ENCODE measurements around the gene P4HA2.

The P4HA2 gene

DNA sequence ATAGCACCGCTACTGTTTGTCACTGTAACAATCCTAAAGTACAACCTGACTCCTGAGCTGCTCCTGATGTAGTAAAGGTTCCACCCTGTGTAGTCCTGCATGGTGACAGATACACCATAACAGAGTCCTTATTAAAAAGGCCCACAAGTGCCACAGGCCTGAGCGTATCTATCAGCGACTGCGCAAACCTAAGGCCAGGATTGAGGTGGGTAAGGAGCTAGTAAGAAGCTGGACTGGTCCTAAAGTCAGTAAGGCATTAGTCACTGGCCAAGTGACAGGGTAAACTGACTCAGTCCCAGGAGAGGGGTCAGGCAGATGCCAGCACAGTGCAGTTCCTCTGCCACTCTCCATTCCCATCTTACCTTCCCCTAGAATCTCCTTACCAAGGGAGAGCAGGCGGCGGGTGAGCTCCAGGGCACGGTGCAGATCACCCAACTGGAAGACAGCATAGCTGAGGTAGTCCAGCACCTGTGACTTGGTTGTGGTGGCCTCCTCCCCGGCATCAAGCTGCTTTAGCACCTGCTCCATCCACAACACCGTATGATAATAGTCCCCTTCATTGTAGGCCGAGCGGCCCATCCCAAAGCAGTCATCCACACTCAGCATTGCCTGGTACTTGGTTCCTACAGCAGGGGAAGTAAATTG lies 17.6 kb downstream of the P4HA2 start:
- Histone ChIP-seq H3K9ac (ENCODE audit: low read length) (no peak overlapping the region), H3K9me3 (ENCODE audit: insufficient read depth, low read length) (no peaks in the 10 kb centered on the region), H3K4me2 (ENCODE audit: low read depth, low read length, poor library complexity, severe bottlenecking) (no peak overlapping the region), H3K9me2 (replicated peaks; ENCODE audit: insufficient read depth, low read length) (no peaks in the 10 kb centered on the region), H3K27me3 (ENCODE audit: low read length) (peaks cover 3% of the 10 kb centered on the region; the same call in 1 of the 2 replicates), H3K79me2 (ENCODE audit: insufficient read depth, low read length) (no peaks in the 10 kb centered on the region), H4K20me1 (ENCODE audit: low read depth, low read length) (no peaks in the 10 kb centered on the region), H3F3A (ENCODE audit: insufficient read depth) (no peaks in the 10 kb centered on the region), H2AFZ (ENCODE audit: low read depth, low read length, severe bottlenecking) (no peak overlapping the region), H3K36me3 (ENCODE audit: low read length) (no peaks in the 10 kb centered on the region), H3K27ac (ENCODE audit: low read depth, low read length) (no peak overlapping the region), H3K4me3 (ENCODE audit: insufficient read depth, low read length, poor library complexity, severe bottlenecking) (no peak overlapping the region)
- TF ChIP-seq EZH2phosphoT487 (conservative IDR thresholded peaks at IDR 0.05; ENCODE audit: low read length): no peak
- TF ChIP-seq, protein P1, sequence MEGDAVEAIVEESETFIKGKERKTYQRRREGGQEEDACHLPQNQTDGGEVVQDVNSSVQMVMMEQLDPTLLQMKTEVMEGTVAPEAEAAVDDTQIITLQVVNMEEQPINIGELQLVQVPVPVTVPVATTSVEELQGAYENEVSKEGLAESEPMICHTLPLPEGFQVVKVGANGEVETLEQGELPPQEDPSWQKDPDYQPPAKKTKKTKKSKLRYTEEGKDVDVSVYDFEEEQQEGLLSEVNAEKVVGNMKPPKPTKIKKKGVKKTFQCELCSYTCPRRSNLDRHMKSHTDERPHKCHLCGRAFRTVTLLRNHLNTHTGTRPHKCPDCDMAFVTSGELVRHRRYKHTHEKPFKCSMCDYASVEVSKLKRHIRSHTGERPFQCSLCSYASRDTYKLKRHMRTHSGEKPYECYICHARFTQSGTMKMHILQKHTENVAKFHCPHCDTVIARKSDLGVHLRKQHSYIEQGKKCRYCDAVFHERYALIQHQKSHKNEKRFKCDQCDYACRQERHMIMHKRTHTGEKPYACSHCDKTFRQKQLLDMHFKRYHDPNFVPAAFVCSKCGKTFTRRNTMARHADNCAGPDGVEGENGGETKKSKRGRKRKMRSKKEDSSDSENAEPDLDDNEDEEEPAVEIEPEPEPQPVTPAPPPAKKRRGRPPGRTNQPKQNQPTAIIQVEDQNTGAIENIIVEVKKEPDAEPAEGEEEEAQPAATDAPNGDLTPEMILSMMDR (IDR thresholded peaks at IDR 0.05; ENCODE audit: insufficient read depth, low read length, poor library complexity, severe bottlenecking): no peak

DNA sequence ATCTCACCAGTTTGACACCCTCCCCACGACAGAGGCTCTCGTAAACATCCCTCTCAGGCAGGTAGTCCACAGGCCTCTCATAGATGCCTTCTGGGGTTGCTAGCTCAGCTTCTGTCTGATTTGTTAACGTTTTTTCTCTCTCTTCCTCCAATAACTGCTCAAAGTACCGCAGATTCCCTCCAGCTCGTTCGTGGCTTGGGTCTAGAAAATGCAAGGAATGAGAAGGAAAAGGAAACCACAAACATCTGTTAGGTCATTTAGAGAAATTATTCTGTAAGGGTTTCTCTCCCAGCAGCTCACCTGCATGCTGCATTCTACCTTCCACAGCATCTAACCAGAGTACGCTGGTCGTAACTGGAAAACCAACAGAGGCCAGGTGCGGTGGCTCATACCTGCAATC lies 18.5 kb downstream of the P4HA2 start:
- no peak for TF ChIP-seq EZH2phosphoT487 (conservative IDR thresholded peaks at IDR 0.05; ENCODE audit: low read length)
- Histone ChIP-seq H3K4me3 (ENCODE audit: insufficient read depth, low read length, poor library complexity, severe bottlenecking) (no peak overlapping the region), H3K9ac (ENCODE audit: low read length) (no peak overlapping the region)

DNA sequence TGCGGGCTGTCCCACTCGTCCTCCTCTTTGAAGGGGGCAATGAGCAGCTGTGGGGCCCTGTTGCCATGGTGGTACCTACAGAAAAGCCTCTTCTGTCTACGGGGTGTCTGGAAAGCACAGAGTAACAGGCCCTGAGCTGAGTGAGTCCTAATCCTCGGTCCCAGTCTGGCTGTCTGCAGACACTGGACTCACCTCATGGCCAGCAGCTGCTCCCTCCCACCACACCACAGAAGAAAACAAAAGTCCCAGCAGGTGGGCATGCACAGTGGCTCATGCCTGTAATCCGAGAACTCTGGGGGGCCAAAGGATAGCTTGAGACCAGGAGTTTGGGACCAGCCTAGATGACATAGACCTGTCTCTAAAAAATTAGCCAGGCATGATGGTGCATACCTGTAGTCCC lies 19.9 kb downstream of the P4HA2 start:
- H3K4me2 ChIP-seq (ENCODE audit: low read depth, low read length, poor library complexity, severe bottlenecking): no peak overlapping the region
- H3K9me2 ChIP-seq (replicated peaks; ENCODE audit: insufficient read depth, low read length): no peaks in the 10 kb centered on the region
- no peak overlapping the region for H3K4me3 ChIP-seq (ENCODE audit: insufficient read depth, low read length, poor library complexity, severe bottlenecking)
- no peak overlapping the region for H3K9ac ChIP-seq (ENCODE audit: low read length)
- H3K36me3 ChIP-seq (ENCODE audit: low read length): no peaks in the 10 kb centered on the region
- no peak overlapping the region for H2AFZ ChIP-seq (ENCODE audit: low read depth, low read length, severe bottlenecking)
- H3F3A ChIP-seq (ENCODE audit: insufficient read depth): no peaks in the 10 kb centered on the region
- TF ChIP-seq, protein P1 (IDR thresholded peaks at IDR 0.05; ENCODE audit: insufficient read depth, low read length, poor library complexity, severe bottlenecking): no peak
- no peak for TF ChIP-seq EZH2phosphoT487 (conservative IDR thresholded peaks at IDR 0.05; ENCODE audit: low read length)
- H3K9me3 ChIP-seq (ENCODE audit: insufficient read depth, low read length): no peaks in the 10 kb centered on the region
- no peaks in the 10 kb centered on the region for H4K20me1 ChIP-seq (ENCODE audit: low read depth, low read length)
- H3K27me3 ChIP-seq (ENCODE audit: low read length): peaks cover 3% of the 10 kb centered on the region; the same call in 1 of the 2 replicates
- no peak overlapping the region for H3K27ac ChIP-seq (ENCODE audit: low read depth, low read length)
- H3K79me2 ChIP-seq (ENCODE audit: insufficient read depth, low read length): no peaks in the 10 kb centered on the region

More for the DNA sequence above, 18.5 kb downstream of the P4HA2 start:
- Histone ChIP-seq H3K36me3 (ENCODE audit: low read length) (no peaks in the 10 kb centered on the region), H4K20me1 (ENCODE audit: low read depth, low read length) (no peaks in the 10 kb centered on the region), H3K79me2 (ENCODE audit: insufficient read depth, low read length) (no peaks in the 10 kb centered on the region), H2AFZ (ENCODE audit: low read depth, low read length, severe bottlenecking) (no peak overlapping the region), H3K4me2 (ENCODE audit: low read depth, low read length, poor library complexity, severe bottlenecking) (no peak overlapping the region), H3K27ac (ENCODE audit: low read depth, low read length) (no peak overlapping the region), H3K9me2 (replicated peaks; ENCODE audit: insufficient read depth, low read length) (no peaks in the 10 kb centered on the region), H3K27me3 (ENCODE audit: low read length) (peaks cover 3% of the 10 kb centered on the region; the same call in 1 of the 2 replicates), H3K9me3 (ENCODE audit: insufficient read depth, low read length) (no peaks in the 10 kb centered on the region), H3F3A (ENCODE audit: insufficient read depth) (no peaks in the 10 kb centered on the region)

DNA sequence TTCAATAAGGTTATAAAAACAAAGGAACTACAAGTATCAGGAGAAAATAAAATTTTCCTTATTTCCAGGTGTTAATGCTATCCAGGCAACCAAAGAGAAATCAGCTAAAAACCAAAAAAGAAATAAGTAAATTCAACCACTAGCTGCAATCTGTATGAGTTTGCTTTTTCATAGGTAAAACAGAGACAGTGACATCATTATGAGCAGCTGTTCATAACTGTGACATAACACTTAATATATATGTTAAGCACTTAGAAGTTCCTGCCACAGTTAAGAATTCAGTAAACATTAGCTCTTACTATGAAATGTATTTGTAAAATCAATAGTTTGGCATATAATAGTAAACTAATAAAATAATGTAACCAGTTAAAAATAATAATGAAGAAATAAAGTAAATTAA lies 20.9 kb downstream of the P4HA2 start:
- Histone ChIP-seq H3K27ac (ENCODE audit: low read depth, low read length) (no peak overlapping the region), H3K9ac (ENCODE audit: low read length) (no peak overlapping the region), H3K79me2 (ENCODE audit: insufficient read depth, low read length) (no peaks in the 10 kb centered on the region), H3K36me3 (ENCODE audit: low read length) (no peaks in the 10 kb centered on the region), H2AFZ (ENCODE audit: low read depth, low read length, severe bottlenecking) (no peak overlapping the region), H3K27me3 (ENCODE audit: low read length) (peaks cover 3% of the 10 kb centered on the region; the same call in 1 of the 2 replicates), H4K20me1 (ENCODE audit: low read depth, low read length) (no peaks in the 10 kb centered on the region), H3K4me2 (ENCODE audit: low read depth, low read length, poor library complexity, severe bottlenecking) (no peak overlapping the region), H3K4me3 (ENCODE audit: insufficient read depth, low read length, poor library complexity, severe bottlenecking) (no peak overlapping the region), H3K9me3 (ENCODE audit: insufficient read depth, low read length) (no peaks in the 10 kb centered on the region), H3F3A (ENCODE audit: insufficient read depth) (no peaks in the 10 kb centered on the region), H3K9me2 (replicated peaks; ENCODE audit: insufficient read depth, low read length) (no peaks in the 10 kb centered on the region)
- TF ChIP-seq, protein P1 (IDR thresholded peaks at IDR 0.05; ENCODE audit: insufficient read depth, low read length, poor library complexity, severe bottlenecking): no peak
- TF ChIP-seq EZH2phosphoT487 (conservative IDR thresholded peaks at IDR 0.05; ENCODE audit: low read length): no peak
